Activated CD8-positive, alpha-beta T cell treated with anti-CD3 and anti-CD28 coated beads, Interleukin-2, amount 10 ng/mL, durations not matched to agents 7 days and 5 days (primary cell): ENCODE data around the gene NFYA. TPM values are rescaled to one million over a fixed set of nuclear protein-coding genes. Genes with fewer than 3 reads are reported as not detected.
A peak's percentile ranks its signal among the peaks of the same experiment; 100 is the strongest.

ENCODE experiments used
- ATAC-seq: fragments of 150-1000 bp; cut with Tn5 transposase; one replicate; pipeline ENCODE4 v1.10.0; 2021; ENCODE audit warnings: moderate library complexity
- CTCF ChIA-PET: fragments of 350-600 bp; sonication (Branson Sonifier 250); formaldehyde crosslinking; loops from one replicate; lab custom pipeline; 2021; ENCODE audit warnings: antibody characterized with exemption; lab: Charles Lee
- POLR2A ChIA-PET: fragments of 350-600 bp; sonication (Branson Sonifier 250); formaldehyde crosslinking; loops from one replicate; lab custom pipeline; 2021; ENCODE audit warnings: antibody characterized with exemption; lab: Charles Lee
- DNase-seq: peaks from one replicate; pipeline ENCODE4 v3.0.0-alpha.2; 2020
- H3K27ac Mint-ChIP-seq: one replicate; pipeline ENCODE4 v1.8.0; 2021; ENCODE audit warnings: mild to moderate bottlenecking, mixed read lengths
- H3K27me3 Mint-ChIP-seq: one replicate; pipeline ENCODE4 v1.8.0; 2021; ENCODE audit warnings: low read depth, mixed read lengths
- H3K36me3 Mint-ChIP-seq: one replicate; pipeline ENCODE4 v1.8.0; 2021; ENCODE audit warnings: low read depth, mixed read lengths
- H3K4me1 Mint-ChIP-seq: one replicate; pipeline ENCODE4 v1.8.0; 2021; ENCODE audit warnings: low read depth, mixed read lengths
- H3K4me3 Mint-ChIP-seq: one replicate; pipeline ENCODE4 v1.8.0; 2021; ENCODE audit warnings: mild to moderate bottlenecking, mixed read lengths
- H3K9me3 Mint-ChIP-seq: one replicate; pipeline ENCODE4 v1.8.0; 2022; ENCODE audit warnings: mixed read lengths; ENCODE audit not compliant: insufficient read depth
- total RNA-seq, 2 experiments: library from RNA; stranded (reverse); gene quantifications; one replicate each; pipeline ENCODE4 v1.2.3, GENCODE V29; 2021

Gene NFYA
- total RNA-seq, 2 experiments from 2014 or later, result 32.3 to 32.5 TPM

DNA sequence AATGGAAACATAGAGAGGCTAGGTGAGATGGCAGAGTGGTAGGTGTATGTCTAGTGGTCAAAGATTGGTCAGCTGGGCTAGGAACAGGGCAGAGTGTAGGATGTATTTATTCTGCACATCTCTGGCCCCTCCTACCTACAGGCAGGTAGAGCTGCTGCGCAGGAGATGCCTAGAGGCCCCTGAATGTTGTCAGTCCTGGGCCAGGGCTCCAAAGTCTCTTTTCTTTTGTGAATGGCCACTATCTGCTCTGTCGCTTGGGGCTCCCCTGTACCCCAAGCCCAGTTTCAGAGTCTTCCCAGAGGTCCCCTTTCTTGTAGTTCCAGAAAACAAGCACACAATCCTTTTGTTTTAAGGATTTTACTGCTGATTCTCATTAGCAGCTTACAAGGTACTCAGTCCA, 25.5 kb upstream of the NFYA start:
- ATAC-seq (no peak), DNase-seq (no peak)
- H3K9me3 Mint-ChIP-seq, result no peaks in the 10 kb centered on the region
- no peak overlapping the region for H3K4me3 Mint-ChIP-seq
- POLR2A ChIA-PET, result no interaction called here
- H3K27ac Mint-ChIP-seq, result no peak overlapping the region
- H3K36me3 Mint-ChIP-seq, result peaks cover 8% of the 10 kb centered on the region
- CTCF ChIA-PET, result interaction anchor here (4.8 kb wide), 1 partner anchor 19 kb away, joined by 27 read pairs; no protein-coding TSS in a partner anchor
- H3K4me1 Mint-ChIP-seq, result peaks cover 11% of the 10 kb centered on the region
- no peaks in the 10 kb centered on the region for H3K27me3 Mint-ChIP-seq

DNA sequence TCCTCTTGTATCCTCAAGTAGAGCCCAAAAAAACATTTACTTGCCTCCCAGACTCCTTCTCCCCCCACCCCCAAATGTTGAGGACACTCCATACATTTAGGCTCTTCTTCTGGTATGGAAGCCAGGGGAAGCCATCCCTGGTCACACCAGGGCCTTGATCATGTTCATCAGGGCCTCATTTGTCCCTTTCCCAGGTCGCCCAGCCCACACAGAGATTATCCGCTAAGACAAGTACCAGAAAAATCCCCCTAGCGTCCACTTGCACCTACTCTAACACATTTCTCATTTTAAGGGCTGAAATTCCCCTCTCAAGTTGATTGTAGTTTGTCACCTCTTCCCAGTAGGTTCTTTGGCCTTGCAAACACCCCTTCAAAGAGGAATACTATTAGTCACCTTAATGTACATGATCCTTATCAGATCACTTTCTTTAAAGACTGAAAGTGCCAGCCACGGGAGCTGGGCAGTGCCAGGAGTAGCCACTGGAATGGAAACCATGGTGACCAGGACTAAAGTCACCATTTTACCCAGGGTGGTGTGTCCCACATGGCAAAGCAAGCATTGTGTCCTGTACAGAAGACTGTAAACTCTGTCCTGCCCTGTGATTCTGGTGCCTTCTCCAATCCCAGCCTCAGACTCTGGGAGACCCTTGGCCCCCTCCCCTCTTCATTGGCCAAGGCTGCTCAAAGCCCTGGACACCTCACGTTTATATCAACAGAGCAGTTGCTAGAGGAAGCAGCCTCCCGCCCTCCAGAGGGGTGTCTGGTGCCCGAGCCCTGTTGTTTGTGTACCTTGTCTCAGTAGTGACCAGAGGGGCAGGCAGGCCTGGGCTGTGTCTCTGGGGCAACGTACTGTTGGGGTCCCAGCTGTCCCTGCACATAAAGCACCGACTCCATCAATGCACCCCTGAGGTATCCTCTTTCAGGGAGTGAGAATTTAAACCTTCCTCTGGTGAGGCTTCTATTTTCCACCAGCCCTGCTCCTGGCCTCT, 24.7 kb upstream of the NFYA start:
- Mint-ChIP-seq H3K9me3 (no peaks in the 10 kb centered on the region), H3K4me1 (peaks cover 17% of the 10 kb centered on the region), H3K27me3 (no peaks in the 10 kb centered on the region), H3K27ac (no peak overlapping the region), H3K4me3 (no peak overlapping the region), H3K36me3 (peaks cover 8% of the 10 kb centered on the region)
- no peak for DNase-seq
- POLR2A ChIA-PET, result interaction anchor here (1.5 to 2.0 kb wide), 2 partner anchors 20 to 23 kb away, joined by 4 to 5 read pairs; no protein-coding TSS in a partner anchor
- CTCF ChIA-PET, result interaction anchor here (4.8 to 5.7 kb wide), 2 partner anchors 8 to 20 kb away, joined by 27 to 35 read pairs; partner anchors contain the start of gene UNC5CL
- no peak for ATAC-seq

DNA sequence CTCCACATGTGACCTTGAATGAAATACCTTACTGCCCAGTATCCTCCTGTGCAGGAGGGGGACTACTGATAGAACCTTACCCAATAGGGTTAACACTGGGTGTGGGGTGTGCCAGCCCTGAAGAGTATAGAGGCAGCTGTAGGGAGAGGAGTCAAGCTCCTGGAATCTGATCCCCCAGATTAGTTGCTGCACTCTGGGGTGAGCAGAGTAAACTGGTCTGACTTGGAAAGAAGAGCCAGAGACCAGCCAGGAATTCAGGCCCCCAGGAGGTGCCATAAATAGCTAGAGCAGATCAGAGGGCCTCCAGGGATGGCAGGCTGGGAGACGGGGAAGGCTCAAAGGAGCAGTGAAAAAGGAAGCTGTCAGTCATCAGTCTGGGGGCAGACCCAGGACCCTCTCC, 23.3 kb upstream of the NFYA start:
- no peak for ATAC-seq
- Mint-ChIP-seq H3K36me3 (peaks cover 8% of the 10 kb centered on the region), H3K9me3 (no peaks in the 10 kb centered on the region), H3K27ac (no peak overlapping the region), H3K4me3 (no peak overlapping the region), H3K4me1 (peaks cover 17% of the 10 kb centered on the region), H3K27me3 (no peaks in the 10 kb centered on the region)
- POLR2A ChIA-PET, result interaction anchor here (1.5 to 2.0 kb wide), 2 partner anchors 22 kb away, joined by 4 to 5 read pairs; no protein-coding TSS in a partner anchor
- CTCF ChIA-PET, result interaction anchor here (0.7 to 5.7 kb wide), 3 partner anchors 10 to 21 kb away, joined by 3 to 35 read pairs (median 6); partner anchors contain the start of gene UNC5CL
- DNase-seq, result no peak

DNA sequence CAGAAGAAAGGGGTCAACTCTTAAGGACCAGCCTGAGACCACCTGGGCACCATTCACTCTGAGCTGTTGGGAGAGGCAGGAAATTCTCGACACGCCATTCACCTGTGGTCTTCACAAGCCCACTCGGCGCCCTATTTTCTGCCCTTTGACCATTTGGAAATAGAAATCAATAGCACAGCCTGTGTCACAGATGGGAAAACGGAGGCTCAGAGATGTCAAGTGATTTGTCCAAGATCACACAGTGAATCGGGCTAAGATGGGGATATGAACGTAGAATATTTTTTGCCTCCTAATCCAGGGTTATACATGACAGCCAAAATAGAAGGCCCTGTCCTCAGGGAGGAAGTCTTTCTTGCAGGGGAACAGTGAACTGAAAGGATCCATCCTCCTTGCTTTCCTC, 22.8 kb upstream of the NFYA start:
- ATAC-seq, result no peak
- DNase-seq, result no peak
- no peaks in the 10 kb centered on the region for H3K9me3 Mint-ChIP-seq
- H3K27me3 Mint-ChIP-seq, result no peaks in the 10 kb centered on the region
- peaks cover 8% of the 10 kb centered on the region for H3K36me3 Mint-ChIP-seq
- no peak overlapping the region for H3K4me3 Mint-ChIP-seq
- POLR2A ChIA-PET, result interaction anchor here (2.0 kb wide), 1 partner anchor 22 kb away, joined by 5 read pairs; no protein-coding TSS in a partner anchor
- H3K27ac Mint-ChIP-seq, result no peak overlapping the region
- CTCF ChIA-PET, result interaction anchor here (0.7 to 5.7 kb wide), 3 partner anchors 10 to 22 kb away, joined by 3 to 35 read pairs (median 6); partner anchors contain the start of gene UNC5CL
- peaks cover 19% of the 10 kb centered on the region for H3K4me1 Mint-ChIP-seq

DNA sequence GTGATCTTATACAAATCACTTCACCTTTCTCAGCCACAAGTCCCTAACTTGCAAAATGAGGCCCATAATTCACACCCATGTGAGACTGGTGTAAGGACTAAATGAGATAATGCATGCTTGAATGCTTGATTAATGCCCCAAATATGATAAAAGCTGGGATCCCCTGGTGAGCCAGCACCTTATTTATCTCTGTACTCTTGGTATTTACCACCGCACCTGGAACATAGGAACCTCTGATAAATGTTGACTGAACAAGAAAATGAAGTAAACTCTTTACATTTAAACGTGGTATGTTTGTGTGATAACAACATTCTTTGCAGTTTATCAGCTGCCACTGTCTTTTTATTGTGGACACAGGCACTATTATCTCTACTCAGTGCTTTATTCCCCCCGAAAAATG, 22.2 kb upstream of the NFYA start:
- Mint-ChIP-seq H3K9me3 (no peaks in the 10 kb centered on the region), H3K4me3 (no peak overlapping the region), H3K27me3 (no peaks in the 10 kb centered on the region), H3K27ac (no peak overlapping the region), H3K36me3 (peaks cover 8% of the 10 kb centered on the region), H3K4me1 (peaks cover 19% of the 10 kb centered on the region)
- POLR2A ChIA-PET, result no interaction called here
- DNase-seq (no peak), ATAC-seq (no peak)
- CTCF ChIA-PET, result interaction anchor here (1.7 to 5.7 kb wide), 2 partner anchors 11 to 22 kb away, joined by 6 to 35 read pairs; partner anchors contain the start of gene UNC5CL

DNA sequence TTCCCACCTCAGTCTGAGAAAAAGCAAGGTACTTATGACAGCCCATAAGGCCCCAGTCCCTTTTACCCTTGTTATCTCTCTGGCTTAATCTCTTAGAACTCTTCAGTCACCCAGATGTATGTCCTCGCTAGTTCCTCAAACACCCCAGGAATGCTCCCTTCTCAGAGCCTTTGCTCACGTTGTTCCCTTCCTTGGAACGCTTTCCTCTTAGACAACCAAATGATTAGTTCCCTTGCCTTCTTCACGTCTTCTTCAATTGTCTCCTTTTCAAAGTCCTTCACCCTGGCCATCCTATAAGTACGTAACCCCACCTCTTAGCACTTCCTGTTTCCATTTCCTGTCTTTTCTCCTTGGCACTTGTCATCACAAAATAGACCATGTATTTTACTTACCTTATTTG, 20.9 kb upstream of the NFYA start:
- peaks cover 21% of the 10 kb centered on the region for H3K4me1 Mint-ChIP-seq
- ChIA-PET CTCF (interaction anchor here (1.0 to 5.7 kb wide), 6 partner anchors 12 to 131 kb away, joined by 3 to 35 read pairs (median 6); partner anchors contain the start of gene UNC5CL), POLR2A (interaction anchor here (0.6 to 1.3 kb wide), 2 partner anchors 24 to 134 kb away, joined by 3 to 4 read pairs; no protein-coding TSS in a partner anchor)
- no peak for DNase-seq
- ATAC-seq, result peak; percentile 75
- no peak overlapping the region for H3K4me3 Mint-ChIP-seq
- H3K27ac Mint-ChIP-seq, result peak overlapping the region; percentile 89
- H3K36me3 Mint-ChIP-seq, result peaks cover 8% of the 10 kb centered on the region
- H3K9me3 Mint-ChIP-seq, result no peaks in the 10 kb centered on the region
- no peaks in the 10 kb centered on the region for H3K27me3 Mint-ChIP-seq

DNA sequence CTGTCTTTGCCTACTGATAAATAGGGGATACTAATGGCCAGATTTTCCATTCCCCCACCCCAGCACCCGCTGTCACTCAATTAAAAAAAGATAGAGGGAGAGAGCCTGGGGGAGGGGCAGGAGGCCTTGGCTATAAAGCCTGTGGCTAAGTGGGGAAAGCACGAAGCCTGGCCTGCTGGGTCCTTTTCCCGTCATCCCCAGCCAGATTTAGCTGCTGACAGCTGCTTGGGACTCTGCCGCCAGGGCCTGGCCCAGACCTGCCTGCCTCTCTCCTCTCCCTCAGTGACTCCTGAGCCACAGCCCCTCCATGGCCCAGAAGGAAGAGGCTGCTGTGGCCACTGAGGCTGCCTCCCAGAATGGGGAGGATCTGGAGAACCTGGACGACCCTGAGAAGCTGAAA, 19.7 kb upstream of the NFYA start, which contains the start of gene APOBEC2:
Gene APOBEC2, plus strand, starts transcription at position 162 of the 400 bp plus-strand sequence. Its CDS starts 146 bp downstream, at position 308.
- no peak within 1 kb of the TSS for H3K4me3 Mint-ChIP-seq
- H3K36me3 Mint-ChIP-seq, result peaks cover 8% of the 10 kb centered on the region
- DNase-seq (no peak), ATAC-seq (no peak)
- no peaks in the 10 kb centered on the region for H3K9me3 Mint-ChIP-seq
- H3K4me1 Mint-ChIP-seq, result peaks cover 21% of the 10 kb centered on the region
- POLR2A ChIA-PET, result interaction anchor here (0.7 to 1.3 kb wide), 4 partner anchors 11 to 25 kb away, joined by 3 to 5 read pairs (median 4); partner anchors contain the start of gene TSPO2
- no peaks in the 10 kb centered on the region for H3K27me3 Mint-ChIP-seq
- CTCF ChIA-PET, result interaction anchor here (0.9 to 5.7 kb wide), 6 partner anchors 8 to 129 kb away, joined by 4 to 35 read pairs (median 6); partner anchors contain the start of gene UNC5CL
- H3K27ac Mint-ChIP-seq, result peak within 1 kb of the TSS; percentile 89

DNA sequence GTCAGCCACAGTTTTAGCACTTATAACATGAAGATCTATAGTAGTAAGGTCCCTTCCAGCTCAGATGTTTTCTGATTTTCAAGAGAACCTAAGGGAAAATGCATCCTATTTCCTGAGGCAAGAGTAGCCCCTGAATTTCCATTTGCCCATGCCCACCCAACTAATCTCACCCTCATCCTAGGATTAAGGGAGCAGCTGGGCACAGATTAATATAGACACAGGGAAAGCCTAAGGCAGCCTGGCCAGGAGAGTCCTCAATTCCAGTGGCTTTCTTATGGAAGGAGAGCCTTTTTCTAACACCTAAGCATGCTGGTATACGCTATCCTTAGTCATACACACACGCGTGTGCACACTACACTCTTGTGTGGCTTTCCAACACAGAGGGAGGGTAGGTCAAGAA, 18.3 kb upstream of the NFYA start:
- peaks cover 8% of the 10 kb centered on the region for H3K36me3 Mint-ChIP-seq
- no peaks in the 10 kb centered on the region for H3K27me3 Mint-ChIP-seq
- no peak overlapping the region for H3K27ac Mint-ChIP-seq
- POLR2A ChIA-PET, result interaction anchor here (1.2 to 2.4 kb wide), 2 partner anchors 17 to 27 kb away, joined by 5 to 10 read pairs; no protein-coding TSS in a partner anchor
- CTCF ChIA-PET, result interaction anchor here (0.6 to 3.6 kb wide), 6 partner anchors 10 to 232 kb away, joined by 3 to 25 read pairs (median 10); partner anchors contain the start of gene UNC5CL
- DNase-seq (no peak), ATAC-seq (no peak)
- no peak overlapping the region for H3K4me3 Mint-ChIP-seq
- no peaks in the 10 kb centered on the region for H3K9me3 Mint-ChIP-seq
- peaks cover 25% of the 10 kb centered on the region for H3K4me1 Mint-ChIP-seq

DNA sequence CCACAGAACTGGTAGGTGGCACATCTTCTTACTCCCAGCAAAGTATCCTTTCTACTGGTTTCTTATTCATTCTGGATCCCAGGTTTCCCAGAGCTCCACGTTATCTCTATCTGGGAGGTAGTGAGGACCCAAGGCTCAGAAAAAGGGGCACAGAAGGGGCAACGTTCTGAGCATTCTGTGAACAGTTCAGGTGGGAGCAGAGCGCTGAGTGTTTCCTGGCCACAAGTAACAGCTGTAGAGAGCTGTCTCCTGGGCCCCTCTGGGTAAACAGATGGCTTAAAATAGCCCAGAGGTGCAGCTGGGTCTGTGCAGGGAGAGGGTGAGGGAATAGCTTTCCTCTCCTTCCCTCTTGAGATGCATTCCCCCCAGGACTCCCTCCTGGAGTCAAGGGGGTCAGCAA, 17.6 kb upstream of the NFYA start:
- DNase-seq (no peak), ATAC-seq (no peak)
- ChIA-PET CTCF (interaction anchor here (0.6 to 3.6 kb wide), 6 partner anchors 11 to 233 kb away, joined by 3 to 25 read pairs (median 10); partner anchors contain the start of gene UNC5CL), POLR2A (interaction anchor here (2.4 kb wide), 1 partner anchor 27 kb away, joined by 10 read pairs; no protein-coding TSS in a partner anchor)
- Mint-ChIP-seq H3K27me3 (no peaks in the 10 kb centered on the region), H3K36me3 (peaks cover 8% of the 10 kb centered on the region), H3K4me3 (no peak overlapping the region), H3K9me3 (no peaks in the 10 kb centered on the region), H3K27ac (no peak overlapping the region), H3K4me1 (peaks cover 25% of the 10 kb centered on the region)

DNA sequence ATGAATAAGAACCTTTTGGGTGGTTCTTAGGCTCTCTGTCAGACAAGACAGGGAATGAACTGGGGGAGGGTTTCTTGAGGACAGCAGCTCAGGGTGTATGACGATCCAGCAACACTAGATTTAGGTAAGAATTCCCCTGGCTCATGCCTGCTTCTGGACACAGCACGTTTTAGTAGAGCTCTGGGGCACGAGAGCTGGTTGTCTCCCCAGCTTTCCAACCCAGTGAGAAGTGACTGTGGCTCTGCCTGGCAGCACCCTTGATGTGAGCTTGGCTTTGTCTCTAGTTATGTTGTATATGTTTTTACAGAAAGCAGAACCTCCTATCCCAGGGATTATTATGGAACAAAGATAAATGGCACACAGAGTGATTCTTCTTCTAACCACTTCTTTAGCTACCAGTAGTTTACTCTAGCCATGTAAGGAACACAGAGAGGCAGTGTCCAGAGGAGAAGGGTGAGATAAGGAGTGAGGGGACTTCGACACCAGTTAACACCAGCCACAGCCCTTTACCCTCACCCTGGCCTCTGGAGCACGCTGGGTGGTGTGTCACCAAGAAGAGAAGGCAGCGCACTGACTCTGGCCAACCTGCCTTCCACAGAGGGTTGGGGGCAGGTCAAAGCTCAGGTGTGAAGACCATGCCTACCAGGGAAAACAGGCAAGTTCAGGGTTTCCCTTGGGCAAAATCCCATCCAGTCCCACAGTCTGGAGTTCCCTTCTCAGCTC, 15.8 kb upstream of the NFYA start:
- Mint-ChIP-seq H3K27me3 (no peaks in the 10 kb centered on the region), H3K4me1 (peaks cover 17% of the 10 kb centered on the region), H3K36me3 (peaks cover 9% of the 10 kb centered on the region), H3K9me3 (no peaks in the 10 kb centered on the region), H3K27ac (no peak overlapping the region), H3K4me3 (no peak overlapping the region)
- DNase-seq (no peak), ATAC-seq (no peak)
- POLR2A ChIA-PET, result interaction anchor here (0.7 to 2.4 kb wide), 3 partner anchors 10 to 29 kb away, joined by 3 to 10 read pairs (median 3); no protein-coding TSS in a partner anchor
- CTCF ChIA-PET, result interaction anchor here (1.5 to 3.6 kb wide), 7 partner anchors 12 to 125 kb away, joined by 5 to 25 read pairs (median 9); partner anchors contain the start of gene UNC5CL
